ENCODE measurements around the gene STAT1.
"Not testable (repeated sequence)": the region's sequence is repeated elsewhere in the genome, so short reads cannot be mapped to it uniquely, and the experiment has no call there.

STAT1 gene

GRCh38 chr2:190965580-190966222, 48.3 kb downstream of the STAT1 start:
- H3K27me3 ChIP-seq (ENCODE audit: control insufficient read depth, insufficient read depth, low read length, poor library complexity, severe bottlenecking) = no peaks in the 10 kb centered on the region
- 96% methylated on average over 2 of the region's 2 CpGs for WGBS, 2 experiments
- no peak overlapping the region for H3K27ac ChIP-seq (ENCODE audit: insufficient read depth, low read depth, low read length, poor library complexity, severe bottlenecking)
- peaks cover 8% of the 10 kb centered on the region for H3K36me3 ChIP-seq (ENCODE audit: control insufficient read depth, insufficient read depth, low read length)
- H3K9me3 ChIP-seq (ENCODE audit: control insufficient read depth, low read length) = no peaks in the 10 kb centered on the region
- H3K4me3 ChIP-seq (ENCODE audit: insufficient read depth, low read depth, low read length) = no peak overlapping the region
- H3K4me1 ChIP-seq (ENCODE audit: control insufficient read depth, insufficient read depth, low read length) = no peaks in the 10 kb centered on the region

DNA sequence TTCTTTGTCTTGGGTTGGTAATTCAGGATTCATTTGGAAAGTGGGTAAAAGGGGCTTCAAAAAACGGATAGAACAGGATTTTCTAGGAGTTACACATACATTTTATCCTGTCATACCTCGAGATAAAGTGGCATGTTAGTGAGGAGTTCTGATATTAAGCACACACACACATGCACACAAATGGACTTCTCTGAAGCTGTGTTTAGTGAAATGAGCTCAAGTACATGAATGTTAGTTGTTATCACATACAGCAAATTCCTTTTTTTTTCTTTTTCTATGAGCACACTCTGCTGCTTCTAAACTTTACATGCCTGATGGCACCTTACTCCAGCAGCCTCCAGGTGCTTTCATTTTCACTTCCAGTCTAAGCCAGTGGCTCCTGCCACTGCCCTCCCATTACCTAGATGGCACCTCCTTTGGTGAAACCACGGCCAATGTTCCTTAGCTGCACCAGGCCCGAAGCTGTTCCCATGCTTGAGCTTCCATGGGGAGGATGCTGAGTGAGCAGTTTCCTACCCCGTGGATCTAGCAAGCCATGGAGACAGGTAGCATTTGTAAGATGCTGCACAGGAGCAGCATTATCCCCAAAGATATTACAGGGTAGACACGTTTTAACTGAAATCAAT, 49.7 kb downstream of the STAT1 start:
- 80 to 91% methylated on average over 4 to 5 of the region's 6 CpGs for WGBS, 2 experiments
- no peaks in the 10 kb centered on the region for H3K36me3 ChIP-seq (ENCODE audit: control insufficient read depth, insufficient read depth, low read length)
- H3K4me1 ChIP-seq (ENCODE audit: control insufficient read depth, insufficient read depth, low read length) = no peaks in the 10 kb centered on the region
- no peak overlapping the region for H3K27ac ChIP-seq (ENCODE audit: insufficient read depth, low read depth, low read length, poor library complexity, severe bottlenecking)
- no peak overlapping the region for H3K4me3 ChIP-seq (ENCODE audit: insufficient read depth, low read depth, low read length)
- H3K27me3 ChIP-seq (ENCODE audit: control insufficient read depth, insufficient read depth, low read length, poor library complexity, severe bottlenecking) = no peaks in the 10 kb centered on the region
- H3K9me3 ChIP-seq (ENCODE audit: control insufficient read depth, low read length) = no peaks in the 10 kb centered on the region

- Histone ChIP-seq H3K27ac (ENCODE audit: insufficient read depth, low read depth, low read length, poor library complexity, severe bottlenecking) (no peak overlapping the region), H3K36me3 (ENCODE audit: control insufficient read depth, insufficient read depth, low read length) (no peaks in the 10 kb centered on the region), H3K9me3 (ENCODE audit: control insufficient read depth, low read length) (no peaks in the 10 kb centered on the region), H3K4me3 (ENCODE audit: insufficient read depth, low read depth, low read length) (no peak overlapping the region), H3K4me1 (ENCODE audit: control insufficient read depth, insufficient read depth, low read length) (no peaks in the 10 kb centered on the region), H3K27me3 (ENCODE audit: control insufficient read depth, insufficient read depth, low read length, poor library complexity, severe bottlenecking) (no peaks in the 10 kb centered on the region)
- 82 to 96% methylated on average over 1 to 2 of the region's 2 CpGs for WGBS, 2 experiments
Observed at GRCh38 chr2:190963088-190963487, 50.9 kb downstream of the STAT1 start.

GRCh38 chr2:190961918-190962487, 52.0 kb downstream of the STAT1 start:
- Histone ChIP-seq H3K9me3 (ENCODE audit: control insufficient read depth, low read length) (no peaks in the 10 kb centered on the region), H3K27me3 (ENCODE audit: control insufficient read depth, insufficient read depth, low read length, poor library complexity, severe bottlenecking) (no peaks in the 10 kb centered on the region), H3K4me3 (ENCODE audit: insufficient read depth, low read depth, low read length) (no peak overlapping the region), H3K4me1 (ENCODE audit: control insufficient read depth, insufficient read depth, low read length) (no peaks in the 10 kb centered on the region), H3K36me3 (ENCODE audit: control insufficient read depth, insufficient read depth, low read length) (no peaks in the 10 kb centered on the region), H3K27ac (ENCODE audit: insufficient read depth, low read depth, low read length, poor library complexity, severe bottlenecking) (no peak overlapping the region)
- 95 to 96% methylated on average over 2 of the region's 2 CpGs for WGBS, 2 experiments

DNA sequence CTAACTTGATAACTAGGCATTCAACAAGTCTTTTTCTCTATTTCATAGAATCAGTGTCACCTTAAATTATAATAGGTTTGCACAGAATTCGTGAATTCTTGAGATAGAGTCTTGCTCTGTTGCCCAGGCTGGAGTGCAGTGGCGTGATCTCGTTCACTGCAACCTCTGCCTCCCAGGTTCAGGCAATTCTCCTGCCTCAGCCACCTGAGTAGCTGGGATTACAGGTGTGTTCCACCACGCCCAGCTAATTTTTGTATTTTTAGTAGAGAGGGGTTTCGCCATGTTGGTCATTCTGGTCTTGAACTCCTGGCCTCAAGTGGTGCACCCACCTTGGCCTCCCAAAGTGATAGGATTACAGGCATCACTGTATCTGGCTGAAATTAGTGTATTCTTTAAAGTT, 52.9 kb downstream of the STAT1 start:
- WGBS, 2 experiments = 84 to 95% methylated on average over 5 of the region's 5 CpGs
- not testable (repeated sequence) for H3K27ac ChIP-seq (ENCODE audit: insufficient read depth, low read depth, low read length, poor library complexity, severe bottlenecking)

GRCh38 chr2:190959911-190960788, 53.8 kb downstream of the STAT1 start:
- H3K27me3 ChIP-seq (ENCODE audit: control insufficient read depth, insufficient read depth, low read length, poor library complexity, severe bottlenecking) = no peaks in the 10 kb centered on the region
- H3K4me1 ChIP-seq (ENCODE audit: control insufficient read depth, insufficient read depth, low read length) = no peaks in the 10 kb centered on the region
- H3K27ac ChIP-seq (ENCODE audit: insufficient read depth, low read depth, low read length, poor library complexity, severe bottlenecking) = no peak overlapping the region
- whole genome bisulfite sequencing, 2 experiments = 92 to 94% methylated on average over 4 to 5 of the region's 5 CpGs
- H3K36me3 ChIP-seq (ENCODE audit: control insufficient read depth, insufficient read depth, low read length) = no peaks in the 10 kb centered on the region
- no peaks in the 10 kb centered on the region for H3K9me3 ChIP-seq (ENCODE audit: control insufficient read depth, low read length)
- H3K4me3 ChIP-seq (ENCODE audit: insufficient read depth, low read depth, low read length) = no peak overlapping the region

More for the DNA sequence above, 52.9 kb downstream of the STAT1 start:
- not testable (repeated sequence) for H3K4me3 ChIP-seq (ENCODE audit: insufficient read depth, low read depth, low read length); H3K27me3 ChIP-seq (ENCODE audit: control insufficient read depth, insufficient read depth, low read length, poor library complexity, severe bottlenecking); H3K9me3 ChIP-seq (ENCODE audit: control insufficient read depth, low read length); H3K4me1 ChIP-seq (ENCODE audit: control insufficient read depth, insufficient read depth, low read length); H3K36me3 ChIP-seq (ENCODE audit: control insufficient read depth, insufficient read depth, low read length)

GRCh38 chr2:190953257-190953656, 60.7 kb downstream of the STAT1 start:
- Histone ChIP-seq H3K27ac (ENCODE audit: insufficient read depth, low read depth, low read length, poor library complexity, severe bottlenecking) (no peak overlapping the region), H3K4me3 (ENCODE audit: insufficient read depth, low read depth, low read length) (no peak overlapping the region), H3K36me3 (ENCODE audit: control insufficient read depth, insufficient read depth, low read length) (no peaks in the 10 kb centered on the region), H3K9me3 (ENCODE audit: control insufficient read depth, low read length) (no peaks in the 10 kb centered on the region), H3K4me1 (ENCODE audit: control insufficient read depth, insufficient read depth, low read length) (no peaks in the 10 kb centered on the region), H3K27me3 (ENCODE audit: control insufficient read depth, insufficient read depth, low read length, poor library complexity, severe bottlenecking) (no peaks in the 10 kb centered on the region)
- WGBS, 2 experiments = 84 to 90% methylated on average over 4 of the region's 4 CpGs

GRCh38 chr2:190950566-190950991, 63.4 kb downstream of the STAT1 start:
- H3K4me1 ChIP-seq (ENCODE audit: control insufficient read depth, insufficient read depth, low read length) = no peaks in the 10 kb centered on the region
- WGBS, 2 experiments = 92 to 93% methylated on average over 3 of the region's 3 CpGs
- no peak overlapping the region for H3K4me3 ChIP-seq (ENCODE audit: insufficient read depth, low read depth, low read length)
- no peaks in the 10 kb centered on the region for H3K27me3 ChIP-seq (ENCODE audit: control insufficient read depth, insufficient read depth, low read length, poor library complexity, severe bottlenecking)
- no peak overlapping the region for H3K27ac ChIP-seq (ENCODE audit: insufficient read depth, low read depth, low read length, poor library complexity, severe bottlenecking)
- no peaks in the 10 kb centered on the region for H3K9me3 ChIP-seq (ENCODE audit: control insufficient read depth, low read length)
- H3K36me3 ChIP-seq (ENCODE audit: control insufficient read depth, insufficient read depth, low read length) = no peaks in the 10 kb centered on the region

DNA sequence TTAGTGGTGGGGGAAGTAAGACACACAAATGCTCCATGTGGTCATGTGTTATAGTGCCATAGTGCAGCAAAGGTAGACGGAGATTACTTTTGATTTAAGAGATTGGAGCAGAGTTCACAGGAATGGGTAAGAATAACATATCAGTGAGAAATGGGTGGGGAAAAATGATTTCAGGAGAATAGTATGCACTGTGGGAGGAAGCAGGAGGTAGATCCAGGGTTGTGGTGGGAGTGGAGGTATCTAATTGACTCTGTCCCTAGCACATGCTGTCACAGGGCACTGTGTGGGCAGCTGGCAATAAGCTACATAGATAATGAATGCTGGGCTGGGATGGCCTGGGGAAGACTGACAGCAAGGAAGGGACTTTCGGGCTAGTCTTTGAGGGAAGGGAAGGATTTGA, 65.3 kb downstream of the STAT1 start:
- Histone ChIP-seq H3K27ac (ENCODE audit: insufficient read depth, low read depth, low read length, poor library complexity, severe bottlenecking) (no peak overlapping the region), H3K27me3 (ENCODE audit: control insufficient read depth, insufficient read depth, low read length, poor library complexity, severe bottlenecking) (no peaks in the 10 kb centered on the region)
- WGBS, 2 experiments = 91 to 96% methylated on average over 2 of the region's 2 CpGs

DNA sequence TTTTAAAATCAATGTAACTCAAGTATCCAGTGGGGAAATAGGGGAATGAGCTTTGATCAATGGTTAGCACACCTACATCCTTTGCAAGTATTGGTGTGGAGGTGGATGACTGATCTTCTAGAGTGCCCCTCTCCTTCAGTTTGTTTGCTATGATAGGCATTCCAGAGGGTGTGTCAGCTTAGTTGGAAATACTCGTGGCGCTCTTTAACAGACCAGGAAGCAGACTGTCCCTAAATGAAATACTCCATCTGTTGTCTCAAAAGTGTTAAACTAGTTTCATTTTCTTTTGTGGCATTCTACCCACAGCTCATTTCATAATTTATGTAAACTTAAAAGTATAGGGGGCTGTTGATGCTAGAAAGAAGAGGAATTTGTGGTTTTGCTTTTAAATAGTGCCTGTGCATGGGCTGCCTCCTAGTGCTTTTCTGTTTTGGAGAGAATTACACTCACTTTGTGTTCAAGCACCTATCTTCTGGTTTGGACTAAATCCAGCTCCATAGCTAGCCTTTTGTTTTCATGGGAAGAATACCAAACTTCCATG, 66.2 kb downstream of the STAT1 start:
- WGBS, 2 experiments = 70 to 71% methylated on average over 2 of the region's 2 CpGs
- H3K9me3 ChIP-seq (ENCODE audit: control insufficient read depth, low read length) = no peaks in the 10 kb centered on the region

More for the DNA sequence above, 65.3 kb downstream of the STAT1 start:
- Histone ChIP-seq H3K36me3 (ENCODE audit: control insufficient read depth, insufficient read depth, low read length) (no peaks in the 10 kb centered on the region), H3K9me3 (ENCODE audit: control insufficient read depth, low read length) (no peaks in the 10 kb centered on the region), H3K4me1 (ENCODE audit: control insufficient read depth, insufficient read depth, low read length) (no peaks in the 10 kb centered on the region), H3K4me3 (ENCODE audit: insufficient read depth, low read depth, low read length) (no peak overlapping the region)

More for the DNA sequence above, 66.2 kb downstream of the STAT1 start:
- no peaks in the 10 kb centered on the region for H3K36me3 ChIP-seq (ENCODE audit: control insufficient read depth, insufficient read depth, low read length)
- H3K4me3 ChIP-seq (ENCODE audit: insufficient read depth, low read depth, low read length) = no peak overlapping the region
- H3K27ac ChIP-seq (ENCODE audit: insufficient read depth, low read depth, low read length, poor library complexity, severe bottlenecking) = no peak overlapping the region
- no peaks in the 10 kb centered on the region for H3K4me1 ChIP-seq (ENCODE audit: control insufficient read depth, insufficient read depth, low read length)
- no peaks in the 10 kb centered on the region for H3K27me3 ChIP-seq (ENCODE audit: control insufficient read depth, insufficient read depth, low read length, poor library complexity, severe bottlenecking)
